Dendritic cell treated with granulocyte-macrophage colony-stimulating factor and Interleukin-4, amounts not matched to agents 40 ng/mL and 50 ng/mL, for 4 days (primary cell): ENCODE measurements around the gene TMEM225B.
"Not testable (repeated sequence)": the region's sequence is repeated elsewhere in the genome, so short reads cannot be mapped to it uniquely, and the experiment has no call there.

Experiments
- H3K27ac Mint-ChIP-seq: one replicate; pipeline ENCODE4 v1.8.0; 2022; ENCODE audit warnings: mild to moderate bottlenecking, mixed read lengths
- H3K27me3 Mint-ChIP-seq: one replicate; pipeline ENCODE4 v1.8.0; 2022; ENCODE audit warnings: mild to moderate bottlenecking, mixed read lengths
- H3K36me3 Mint-ChIP-seq: one replicate; pipeline ENCODE4 v1.8.0; 2022; ENCODE audit warnings: low read depth, mixed read lengths
- H3K4me1 Mint-ChIP-seq: one replicate; pipeline ENCODE4 v1.8.0; 2022; ENCODE audit warnings: low read depth, mixed read lengths
- H3K4me3 Mint-ChIP-seq: one replicate; pipeline ENCODE4 v1.8.0; 2022; ENCODE audit warnings: mild to moderate bottlenecking, moderate library complexity, mixed read lengths
- H3K9me3 Mint-ChIP-seq: one replicate; pipeline ENCODE4 v1.8.0; 2022; ENCODE audit warnings: mixed read lengths
- intact Hi-C: fragments of 100-400 bp; cut with micrococcal nuclease; formaldehyde crosslinking; loops from one replicate; pipeline ENCODE4 v1.15.0; 2022

Gene TMEM225B

DNA sequence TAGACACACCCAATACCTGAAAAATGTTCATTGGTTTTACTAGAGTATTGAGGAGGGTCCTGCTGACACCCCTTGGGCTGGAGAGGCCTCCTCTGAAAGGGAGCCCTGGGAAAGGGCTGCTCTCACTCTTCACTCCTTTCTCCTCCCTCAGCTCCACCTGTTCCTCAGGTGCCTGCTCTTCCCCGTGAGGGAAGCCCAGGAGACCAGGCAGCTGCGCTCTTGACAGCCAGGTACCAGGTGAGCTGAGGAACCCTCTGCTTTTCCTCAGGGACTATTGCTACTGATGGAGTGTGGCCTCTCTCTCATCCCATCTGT is 36.4 kb upstream of the TMEM225B start:
- H3K4me3 Mint-ChIP-seq = no peak overlapping the region
- H3K9me3 Mint-ChIP-seq = no peaks in the 10 kb centered on the region
- intact Hi-C loops = no loop called here
- no peaks in the 10 kb centered on the region for H3K27me3 Mint-ChIP-seq
- H3K4me1 Mint-ChIP-seq = peaks cover 44% of the 10 kb centered on the region
- no peak overlapping the region for H3K27ac Mint-ChIP-seq
- H3K36me3 Mint-ChIP-seq = peaks cover 85% of the 10 kb centered on the region

GRCh38 chr7:99562114-99562784 is 35.8 kb upstream of the TMEM225B start:
- Mint-ChIP-seq H3K27me3 (no peaks in the 10 kb centered on the region), H3K36me3 (peaks cover 86% of the 10 kb centered on the region), H3K4me3 (no peak overlapping the region), H3K4me1 (peaks cover 42% of the 10 kb centered on the region), H3K9me3 (no peaks in the 10 kb centered on the region), H3K27ac (no peak overlapping the region)
- intact Hi-C loops = no loop called here

DNA sequence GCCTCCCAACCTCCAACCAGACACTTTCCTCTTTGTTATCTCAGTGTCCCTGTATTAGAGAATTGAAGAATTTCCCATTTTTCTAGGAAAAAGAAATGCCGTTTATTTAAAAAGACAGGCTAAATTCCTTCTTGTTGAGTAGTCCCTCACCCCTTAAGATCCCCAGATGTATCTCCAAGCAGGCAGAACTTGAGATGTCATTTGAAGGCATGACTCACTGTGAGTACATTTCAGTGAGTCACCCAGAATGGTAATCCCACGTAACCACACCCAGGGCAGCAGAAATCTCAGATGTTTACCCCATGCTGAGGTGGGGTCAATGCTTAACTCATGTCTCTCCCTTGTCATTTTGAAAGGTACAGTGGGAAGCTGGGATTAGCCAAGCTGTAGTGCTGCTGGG is 35.2 kb upstream of the TMEM225B start:
- Mint-ChIP-seq H3K4me3 (no peak overlapping the region), H3K4me1 (peaks cover 39% of the 10 kb centered on the region), H3K36me3 (peaks cover 86% of the 10 kb centered on the region), H3K27me3 (no peaks in the 10 kb centered on the region), H3K27ac (no peak overlapping the region), H3K9me3 (no peaks in the 10 kb centered on the region)
- intact Hi-C loops = no loop called here

DNA sequence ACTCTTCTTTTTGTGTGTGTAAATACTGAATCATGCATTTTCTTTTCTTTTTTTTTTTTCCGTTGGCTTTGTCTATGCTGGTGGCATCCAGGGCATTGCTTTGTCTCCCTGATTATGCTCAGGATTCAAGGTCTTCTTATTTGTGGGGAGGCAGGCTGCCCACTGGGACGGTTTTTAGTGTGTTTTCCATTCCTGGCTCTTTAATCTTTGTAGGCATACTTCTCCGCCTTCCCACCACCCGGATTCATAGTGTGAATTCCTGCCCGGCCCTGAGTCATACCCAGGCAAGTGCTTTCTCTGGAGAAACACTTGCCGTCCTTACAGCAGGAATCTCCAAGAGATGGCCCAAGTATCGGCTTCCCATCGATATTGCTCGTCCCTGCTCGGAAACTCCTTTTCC is 34.4 kb upstream of the TMEM225B start:
- H3K4me1 Mint-ChIP-seq = peaks cover 39% of the 10 kb centered on the region
- H3K27ac Mint-ChIP-seq = no peak overlapping the region
- H3K4me3 Mint-ChIP-seq = no peak overlapping the region
- H3K36me3 Mint-ChIP-seq = peaks cover 86% of the 10 kb centered on the region
- H3K27me3 Mint-ChIP-seq = no peaks in the 10 kb centered on the region
- no peaks in the 10 kb centered on the region for H3K9me3 Mint-ChIP-seq
- intact Hi-C loops = no loop called here

DNA sequence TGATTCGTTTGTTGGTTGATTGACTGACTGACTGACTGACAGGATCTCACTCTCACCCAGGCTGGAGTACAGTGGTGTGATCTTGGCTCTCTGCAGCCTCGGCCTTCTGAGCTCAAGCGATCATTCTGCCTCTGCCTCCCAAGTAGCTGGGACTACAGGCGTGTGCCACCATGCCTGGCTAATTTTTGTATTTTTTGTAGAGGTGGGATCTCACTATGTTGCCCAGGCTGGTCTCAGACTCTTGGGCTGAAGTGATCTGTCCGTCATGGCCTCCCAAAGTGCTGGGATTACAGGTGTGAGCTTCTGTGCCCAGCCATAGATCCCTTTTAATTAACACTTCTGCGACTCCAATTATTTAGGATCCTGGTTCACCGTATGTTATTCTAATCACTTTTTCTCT is 29.3 kb upstream of the TMEM225B start:
- H3K27me3 Mint-ChIP-seq, H3K4me3 Mint-ChIP-seq, H3K4me1 Mint-ChIP-seq, intact Hi-C loops, H3K27ac Mint-ChIP-seq, H3K9me3 Mint-ChIP-seq: not testable (repeated sequence)
- peaks cover 91% of the 10 kb centered on the region for H3K36me3 Mint-ChIP-seq

DNA sequence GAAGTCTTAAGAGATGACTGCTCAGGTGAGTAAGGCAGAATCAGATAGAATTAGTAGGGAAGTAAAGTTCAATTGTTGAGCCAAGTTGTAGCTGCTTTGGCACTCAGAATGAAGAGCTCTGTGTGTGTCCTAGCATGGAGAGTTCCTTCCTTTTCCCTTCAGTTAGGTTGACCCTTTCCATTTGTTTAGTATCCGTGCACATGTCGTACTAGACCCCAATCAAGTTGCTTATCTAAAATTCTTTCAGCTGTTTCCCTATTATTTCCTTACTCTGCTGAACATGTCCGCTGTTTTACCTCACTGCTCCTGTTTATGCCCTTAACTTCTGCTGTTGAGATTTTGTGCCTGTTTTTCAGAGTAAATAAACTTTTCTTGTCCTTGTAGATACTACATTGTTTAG is 26.3 kb upstream of the TMEM225B start:
- peaks cover 69% of the 10 kb centered on the region for H3K36me3 Mint-ChIP-seq
- no peaks in the 10 kb centered on the region for H3K4me1 Mint-ChIP-seq
- H3K9me3 Mint-ChIP-seq = no peaks in the 10 kb centered on the region
- no peaks in the 10 kb centered on the region for H3K27me3 Mint-ChIP-seq
- H3K27ac Mint-ChIP-seq = no peak overlapping the region
- H3K4me3 Mint-ChIP-seq = no peak overlapping the region
- intact Hi-C loops = no loop called here

GRCh38 chr7:99573257-99573656 is 24.8 kb upstream of the TMEM225B start:
- intact Hi-C loops = no loop called here
- no peak overlapping the region for H3K4me3 Mint-ChIP-seq
- no peaks in the 10 kb centered on the region for H3K4me1 Mint-ChIP-seq
- H3K27me3 Mint-ChIP-seq = no peaks in the 10 kb centered on the region
- no peak overlapping the region for H3K27ac Mint-ChIP-seq
- no peaks in the 10 kb centered on the region for H3K9me3 Mint-ChIP-seq
- H3K36me3 Mint-ChIP-seq = peaks cover 55% of the 10 kb centered on the region

GRCh38 chr7:99576251-99576650 is 21.8 kb upstream of the TMEM225B start:
- H3K4me3 Mint-ChIP-seq = no peak overlapping the region
- H3K9me3 Mint-ChIP-seq = no peaks in the 10 kb centered on the region
- no peak overlapping the region for H3K27ac Mint-ChIP-seq
- intact Hi-C loops = no loop called here
- peaks cover 28% of the 10 kb centered on the region for H3K36me3 Mint-ChIP-seq
- peaks cover 16% of the 10 kb centered on the region for H3K4me1 Mint-ChIP-seq
- peaks cover 22% of the 10 kb centered on the region for H3K27me3 Mint-ChIP-seq

GRCh38 chr7:99579281-99579955 is 18.6 kb upstream of the TMEM225B start:
- peak overlapping the region; percentile 69 for H3K4me3 Mint-ChIP-seq
- intact Hi-C loops = no loop called here
- no peaks in the 10 kb centered on the region for H3K9me3 Mint-ChIP-seq
- H3K4me1 Mint-ChIP-seq = peaks cover 16% of the 10 kb centered on the region
- H3K36me3 Mint-ChIP-seq = no peaks in the 10 kb centered on the region
- H3K27ac Mint-ChIP-seq = no peak overlapping the region
- H3K27me3 Mint-ChIP-seq = peaks cover 31% of the 10 kb centered on the region

DNA sequence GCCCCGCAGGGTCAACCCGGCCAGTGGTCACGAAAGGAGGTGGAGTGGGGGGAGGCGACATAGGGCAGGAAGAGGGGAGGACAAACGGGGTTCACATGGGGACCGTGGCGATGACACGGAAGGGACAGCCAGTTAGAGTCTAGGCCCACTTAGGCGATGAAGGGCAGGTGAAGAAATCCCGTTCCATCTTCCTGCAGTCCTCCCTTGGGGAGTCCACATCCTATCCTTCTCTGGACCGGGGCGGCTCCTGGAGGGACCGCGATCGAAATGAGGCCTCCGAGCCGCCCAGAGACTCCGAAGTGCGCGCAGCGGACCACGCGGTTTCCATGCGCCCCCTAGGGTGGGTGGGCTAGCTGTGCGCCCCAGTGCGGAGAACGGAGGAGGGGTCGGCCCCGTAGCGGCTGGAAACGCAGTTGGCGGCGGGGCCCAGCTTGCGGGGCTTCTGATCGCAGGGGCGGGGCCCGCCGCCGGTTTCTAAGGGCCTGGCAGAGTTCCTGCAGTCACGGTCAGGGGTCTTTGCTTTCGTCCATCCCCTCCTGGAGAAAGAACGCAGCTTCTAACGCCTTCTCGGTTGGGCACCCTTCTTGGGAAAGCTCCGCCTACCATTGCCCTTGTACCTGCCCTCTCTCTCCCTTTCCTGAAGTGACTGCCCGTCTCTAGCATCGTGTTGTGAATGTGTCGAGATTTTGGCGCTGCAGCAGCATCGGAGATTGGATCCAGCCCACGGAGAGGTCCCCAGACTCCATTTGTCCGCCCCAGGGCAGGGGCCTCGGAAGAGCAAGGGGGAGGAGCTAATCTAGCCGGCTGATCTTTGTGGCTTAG is 17.9 kb upstream of the TMEM225B start:
- Mint-ChIP-seq H3K27me3 (peaks cover 31% of the 10 kb centered on the region), H3K27ac (no peak overlapping the region), H3K4me3 (peak overlapping the region; percentile 69), H3K9me3 (no peaks in the 10 kb centered on the region), H3K36me3 (no peaks in the 10 kb centered on the region), H3K4me1 (peaks cover 16% of the 10 kb centered on the region)
- intact Hi-C loops = loop anchor here (10.0 kb wide), 1 partner anchor 265 kb away; no protein-coding TSS in a partner anchor

- not testable (repeated sequence) for H3K36me3 Mint-ChIP-seq, H3K9me3 Mint-ChIP-seq, H3K27ac Mint-ChIP-seq
- H3K4me3 Mint-ChIP-seq = peak overlapping the region; percentile 69
- intact Hi-C loops = loop anchor here (10.0 kb wide), 1 partner anchor 264 kb away; no protein-coding TSS in a partner anchor
- H3K4me1 Mint-ChIP-seq = peaks cover 16% of the 10 kb centered on the region
- H3K27me3 Mint-ChIP-seq = peaks cover 31% of the 10 kb centered on the region
Observed at GRCh38 chr7:99580778-99581332, 17.2 kb upstream of the TMEM225B start.

- Mint-ChIP-seq H3K4me3 (no peak overlapping the region), H3K36me3 (no peaks in the 10 kb centered on the region), H3K27me3 (peaks cover 5% of the 10 kb centered on the region), H3K27ac (no peak overlapping the region), H3K4me1 (no peaks in the 10 kb centered on the region), H3K9me3 (no peaks in the 10 kb centered on the region)
- intact Hi-C loops = loop anchor here (10.0 kb wide), 1 partner anchor 256 kb away; no protein-coding TSS in a partner anchor
Observed at GRCh38 chr7:99588868-99589267, 9.2 kb upstream of the TMEM225B start.

GRCh38 chr7:99594948-99595745 is 2.9 kb upstream of the TMEM225B start:
- H3K4me3 Mint-ChIP-seq = no peak overlapping the region
- no peaks in the 10 kb centered on the region for H3K27me3 Mint-ChIP-seq
- intact Hi-C loops = no loop called here
- no peaks in the 10 kb centered on the region for H3K9me3 Mint-ChIP-seq
- H3K27ac Mint-ChIP-seq = no peak overlapping the region
- H3K36me3 Mint-ChIP-seq = no peaks in the 10 kb centered on the region
- no peaks in the 10 kb centered on the region for H3K4me1 Mint-ChIP-seq
